Activated B cell treated with CpG ODN at 0.5 μM for 24 hours (primary cell): ENCODE data around the gene NOTCH4. TPM values are rescaled to one million over a fixed set of nuclear protein-coding genes. Genes with fewer than 3 reads are reported as not detected.

Source experiments
- ATAC-seq: fragments of 200-7000 bp; cut with Tn5 transposase; one replicate; pipeline ENCODE4 v1.10.0; 2021; ENCODE audit warnings: low read depth, mild to moderate bottlenecking, moderate library complexity
- CTCF ChIA-PET: fragments of 350-600 bp; sonication (Branson Sonifier 250); formaldehyde crosslinking; loops from one replicate; lab custom pipeline; 2021; ENCODE audit warnings: antibody characterized with exemption; lab: Charles Lee
- POLR2A ChIA-PET: fragments of 350-600 bp; sonication (Branson Sonifier 250); formaldehyde crosslinking; loops from one replicate; lab custom pipeline; 2021; ENCODE audit warnings: antibody characterized with exemption; lab: Charles Lee
- DNase-seq: peaks from one replicate; pipeline ENCODE4 v3.0.0; 2022
- H3K27ac Mint-ChIP-seq: one replicate; pipeline ENCODE4 v1.8.0; 2020; ENCODE audit warnings: mixed read lengths
- H3K27me3 Mint-ChIP-seq: one replicate; pipeline ENCODE4 v1.8.0; 2021; ENCODE audit warnings: mixed read lengths
- H3K36me3 Mint-ChIP-seq: one replicate; pipeline ENCODE4 v1.8.0; 2021; ENCODE audit warnings: low read depth, mixed read lengths
- H3K4me1 Mint-ChIP-seq: one replicate; pipeline ENCODE4 v1.8.0; 2021; ENCODE audit warnings: mixed read lengths
- H3K4me3 Mint-ChIP-seq: one replicate; pipeline ENCODE4 v1.8.0; 2020; ENCODE audit warnings: mild to moderate bottlenecking, mixed read lengths
- H3K9me3 Mint-ChIP-seq: one replicate; pipeline ENCODE4 v1.8.0; 2020; ENCODE audit warnings: mixed read lengths
- intact Hi-C: fragments of 100-400 bp; cut with micrococcal nuclease; formaldehyde crosslinking; loops from one replicate; pipeline ENCODE4 v1.15.1; 2024
- total RNA-seq: library from RNA; stranded (reverse); gene quantifications from 2 replicates; pipeline ENCODE4 v1.2.3, GENCODE V29; 2022
- TF ChIP-seq, protein P1 (sequence below): fragments of 200-600 bp; IDR thresholded peaks from one replicate; pipeline ENCODE4 v1.8.0; 2022; ENCODE audit warnings: antibody characterized with exemption, mild to moderate bottlenecking

Gene NOTCH4
- total RNA-seq, 1 donor from 2014 or later, result 3.3 TPM

DNA sequence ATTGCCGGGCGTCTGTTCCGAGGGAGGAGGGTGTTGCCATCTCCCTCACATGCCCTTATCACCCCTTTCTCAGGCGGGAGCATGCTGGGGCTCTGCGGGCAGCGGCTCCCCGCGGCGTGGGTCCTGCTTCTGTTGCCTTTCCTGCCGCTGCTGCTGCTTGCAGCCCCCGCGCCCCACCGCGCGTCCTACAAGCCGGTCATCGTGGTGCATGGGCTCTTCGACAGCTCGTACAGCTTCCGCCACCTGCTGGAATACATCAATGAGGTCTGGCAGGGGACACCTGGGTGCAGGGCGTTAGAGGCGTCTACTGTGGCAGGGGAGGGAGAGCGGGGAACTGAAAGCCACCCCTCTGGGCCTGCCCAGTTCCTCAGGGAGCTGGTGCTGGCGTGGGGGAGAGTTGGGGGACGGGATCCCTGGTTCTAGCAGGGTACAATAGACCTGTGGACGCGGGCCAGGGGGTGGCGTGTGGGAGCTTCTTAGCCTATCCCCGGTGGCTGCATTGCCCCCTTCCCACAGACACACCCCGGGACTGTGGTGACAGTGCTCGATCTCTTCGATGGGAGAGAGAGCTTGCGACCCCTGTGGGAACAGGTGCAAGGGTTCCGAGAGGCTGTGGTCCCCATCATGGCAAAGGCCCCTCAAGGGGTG lies 69.2 kb downstream of the NOTCH4 start:
- ATAC-seq (peak; percentile 89), DNase-seq (no peak)
- Mint-ChIP-seq H3K4me1 (peaks cover 28% of the 10 kb centered on the region), H3K27me3 (peaks cover 24% of the 10 kb centered on the region), H3K4me3 (peak overlapping the region; percentile 96), H3K27ac (peak overlapping the region; percentile 53), H3K9me3 (no peaks in the 10 kb centered on the region), H3K36me3 (no peaks in the 10 kb centered on the region)
- ChIA-PET CTCF (interaction anchor here (1.0 to 1.3 kb wide), 4 partner anchors 9 to 41 kb away, joined by 3 to 10 read pairs (median 4); no protein-coding TSS in a partner anchor), POLR2A (interaction anchor here (0.6 to 1.2 kb wide), 4 partner anchors 16 to 41 kb away, joined by 3 to 8 read pairs (median 5); partner anchors contain the start of gene PBX2)
- TF ChIP-seq, protein P1, sequence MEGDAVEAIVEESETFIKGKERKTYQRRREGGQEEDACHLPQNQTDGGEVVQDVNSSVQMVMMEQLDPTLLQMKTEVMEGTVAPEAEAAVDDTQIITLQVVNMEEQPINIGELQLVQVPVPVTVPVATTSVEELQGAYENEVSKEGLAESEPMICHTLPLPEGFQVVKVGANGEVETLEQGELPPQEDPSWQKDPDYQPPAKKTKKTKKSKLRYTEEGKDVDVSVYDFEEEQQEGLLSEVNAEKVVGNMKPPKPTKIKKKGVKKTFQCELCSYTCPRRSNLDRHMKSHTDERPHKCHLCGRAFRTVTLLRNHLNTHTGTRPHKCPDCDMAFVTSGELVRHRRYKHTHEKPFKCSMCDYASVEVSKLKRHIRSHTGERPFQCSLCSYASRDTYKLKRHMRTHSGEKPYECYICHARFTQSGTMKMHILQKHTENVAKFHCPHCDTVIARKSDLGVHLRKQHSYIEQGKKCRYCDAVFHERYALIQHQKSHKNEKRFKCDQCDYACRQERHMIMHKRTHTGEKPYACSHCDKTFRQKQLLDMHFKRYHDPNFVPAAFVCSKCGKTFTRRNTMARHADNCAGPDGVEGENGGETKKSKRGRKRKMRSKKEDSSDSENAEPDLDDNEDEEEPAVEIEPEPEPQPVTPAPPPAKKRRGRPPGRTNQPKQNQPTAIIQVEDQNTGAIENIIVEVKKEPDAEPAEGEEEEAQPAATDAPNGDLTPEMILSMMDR, result no peak
- intact Hi-C loops, result loop anchor here (1.0 to 10.0 kb wide), 6 partner anchors 22 to 110 kb away; partner anchors contain the start of genes AGPAT1, FKBPL and PBX2

DNA sequence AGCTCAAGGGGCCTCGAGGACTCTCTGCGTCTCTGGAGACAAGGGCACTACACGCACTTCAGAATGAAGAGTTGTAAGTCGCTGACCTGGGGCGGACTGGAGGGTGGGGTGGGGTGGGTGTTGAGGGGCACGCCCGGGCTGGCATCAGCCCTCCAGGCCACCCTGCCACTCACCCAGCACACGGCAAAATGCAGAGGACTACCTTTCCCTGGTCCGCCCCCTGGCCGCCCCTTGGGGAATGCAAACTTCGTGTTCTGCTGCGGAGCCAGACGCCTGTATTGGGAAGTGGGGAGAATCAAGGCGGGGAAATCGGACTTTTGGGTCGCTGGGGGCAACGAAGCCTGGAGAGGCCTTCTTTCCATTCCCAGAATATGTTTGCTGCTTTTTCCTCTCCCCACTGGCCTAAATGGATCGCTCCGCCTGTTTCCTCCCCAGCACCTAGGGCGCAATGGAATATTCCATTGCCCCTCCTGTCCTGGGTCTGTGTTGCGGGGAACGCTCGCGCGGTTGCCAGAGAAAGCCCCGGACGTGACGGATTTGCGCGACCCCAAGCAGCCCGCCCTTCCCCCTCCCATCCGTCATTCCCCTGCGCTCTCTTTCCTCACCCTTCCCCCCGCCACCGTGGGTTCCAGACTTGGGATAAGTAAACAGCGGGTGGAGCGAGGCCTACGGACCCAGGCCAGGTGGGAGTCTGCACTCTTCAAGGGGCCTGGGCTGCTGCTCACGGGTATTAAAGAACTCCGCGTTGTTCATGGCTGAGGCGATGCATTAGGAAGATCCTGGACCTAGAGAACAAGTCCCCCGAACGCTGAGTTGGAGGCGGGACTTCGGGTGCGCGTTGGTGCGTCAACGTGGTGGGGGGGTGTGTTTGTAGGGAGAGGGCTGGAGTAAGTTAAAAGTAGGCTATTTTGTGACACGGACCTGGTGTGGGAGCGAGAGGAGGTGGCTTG lies 70.0 kb downstream of the NOTCH4 start, which contains the start of gene PPT2:
Gene PPT2 (plus strand): TSS at position 578 of the 950 bp plus-strand sequence. CDS start 454 bp downstream, outside the sequence.
- TF ChIP-seq, protein P1, result no peak
- Mint-ChIP-seq H3K36me3 (no peaks in the 10 kb centered on the region), H3K27ac (peak within 1 kb of the TSS; percentile 59), H3K9me3 (no peaks in the 10 kb centered on the region), H3K4me3 (peak within 1 kb of the TSS; percentile 96), H3K4me1 (peaks cover 33% of the 10 kb centered on the region), H3K27me3 (peaks cover 29% of the 10 kb centered on the region)
- CTCF ChIA-PET, result interaction anchor here (1.0 to 1.3 kb wide), 4 partner anchors 10 to 42 kb away, joined by 3 to 10 read pairs (median 4); partner anchors contain the start of gene ATF6B
- ATAC-seq (peak; percentile 49), DNase-seq (peak; percentile 60)
- POLR2A ChIA-PET, result interaction anchor here (0.6 to 1.2 kb wide), 4 partner anchors 15 to 41 kb away, joined by 3 to 8 read pairs (median 5); partner anchors contain the start of gene PBX2
- intact Hi-C loops, result loop anchor here (1.0 to 10.0 kb wide), 6 partner anchors 22 to 109 kb away; partner anchors contain the start of genes AGPAT1, FKBPL and PBX2

DNA sequence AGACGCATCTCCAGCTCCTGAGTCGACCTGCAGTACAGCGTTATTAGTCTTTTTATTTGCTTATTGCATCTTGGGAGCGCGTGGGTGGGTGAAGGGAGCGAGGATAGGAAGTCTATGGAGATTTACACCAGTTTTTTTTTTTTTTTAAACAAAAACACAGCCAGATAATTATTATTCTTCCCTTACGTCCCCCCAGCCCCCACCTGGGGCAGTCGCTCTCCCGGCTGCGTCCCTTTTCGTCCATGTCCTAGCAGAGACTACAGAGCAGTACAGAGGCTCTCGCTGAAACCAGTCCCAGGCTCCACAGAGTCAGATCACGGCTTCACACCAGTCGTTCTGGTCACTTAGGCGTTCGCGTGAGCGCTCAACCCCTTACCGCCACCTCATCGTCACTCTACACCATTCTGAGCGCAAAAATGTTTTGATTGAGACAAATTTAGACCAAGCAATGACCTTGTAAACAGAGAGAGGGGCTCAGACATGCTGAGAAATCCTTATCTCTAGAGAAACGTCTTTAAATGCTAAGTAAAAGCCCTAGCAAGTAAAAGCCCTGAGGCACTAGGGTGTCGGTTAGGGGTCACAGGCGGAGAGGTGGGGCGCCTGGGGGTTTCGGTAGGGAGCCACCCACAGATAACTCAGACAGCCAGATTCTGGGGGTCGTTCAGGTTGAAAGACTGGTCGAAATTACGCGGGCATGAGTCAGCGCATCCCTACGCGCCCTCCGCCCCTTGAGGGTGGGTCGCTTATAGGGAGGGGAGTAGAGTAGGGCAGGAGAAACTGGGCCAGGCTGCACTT lies 70.9 kb downstream of the NOTCH4 start:
- DNase-seq (no peak), ATAC-seq (no peak)
- TF ChIP-seq, protein P1, result no peak
- peak overlapping the region; percentile 52 for H3K4me3 Mint-ChIP-seq
- no peaks in the 10 kb centered on the region for H3K9me3 Mint-ChIP-seq
- intact Hi-C loops, result loop anchor here (10.0 kb wide), 1 partner anchor 108 kb away; no protein-coding TSS in a partner anchor
- ChIA-PET CTCF (interaction anchor here (1.2 kb wide), 1 partner anchor 24 kb away, joined by 3 read pairs; the partner anchor contains the start of gene ATF6B), POLR2A (interaction anchor here (0.5 kb wide), 1 partner anchor 18 kb away, joined by 4 read pairs; no protein-coding TSS in a partner anchor)
- no peaks in the 10 kb centered on the region for H3K36me3 Mint-ChIP-seq
- H3K27me3 Mint-ChIP-seq, result peaks cover 38% of the 10 kb centered on the region
- peaks cover 41% of the 10 kb centered on the region for H3K4me1 Mint-ChIP-seq
- peak overlapping the region; percentile 59 for H3K27ac Mint-ChIP-seq

DNA sequence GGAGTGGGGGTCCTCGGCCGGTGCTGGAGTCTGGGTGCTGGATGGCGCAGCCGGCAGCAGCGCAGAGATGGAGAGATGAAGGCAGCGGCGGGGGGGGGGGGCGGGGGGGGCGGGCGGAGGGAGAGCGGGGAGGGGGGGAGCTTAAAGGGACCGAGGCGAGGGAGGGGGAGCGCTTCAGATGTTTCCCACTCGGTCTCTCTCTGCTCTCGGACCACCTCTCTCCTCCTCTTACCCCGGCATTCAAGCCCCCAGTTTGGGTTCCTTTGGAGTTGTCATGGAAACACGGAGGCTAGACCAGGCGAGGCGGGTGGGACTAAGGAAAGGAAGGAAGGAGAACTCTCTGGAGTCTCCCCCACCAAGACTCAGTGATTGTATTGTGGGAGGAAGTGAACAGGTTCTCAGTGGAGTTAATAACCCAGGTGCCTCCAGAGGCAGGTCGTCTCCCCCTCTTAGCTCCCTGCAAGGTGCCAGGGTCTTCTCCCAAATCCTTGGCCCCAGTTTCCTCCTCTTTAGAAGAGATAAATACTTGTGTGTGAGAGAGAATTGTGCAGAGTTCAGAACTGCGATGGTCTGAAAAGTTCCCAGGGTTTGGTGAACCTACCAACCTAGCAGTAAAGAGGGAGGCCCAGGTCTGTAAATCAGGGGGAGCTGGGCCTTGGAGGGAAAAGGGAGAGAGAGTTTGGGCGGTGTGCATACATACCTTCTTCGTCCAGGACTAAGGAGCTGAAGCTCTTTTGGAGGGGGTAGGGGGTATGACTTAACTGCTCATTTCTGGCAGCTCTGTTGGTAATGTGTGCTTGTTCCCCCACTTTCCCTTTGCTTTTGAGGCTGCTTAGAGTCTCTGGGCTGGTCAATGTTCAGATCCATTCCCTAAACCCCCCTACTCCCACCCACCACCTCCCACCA lies 71.8 kb downstream of the NOTCH4 start, which contains the start of gene PRRT1:
Gene PRRT1 (minus strand): TSS at position 77 of the 906 bp plus-strand sequence. CDS start 112 bp downstream, outside the sequence.
- Mint-ChIP-seq H3K4me3 (peak within 1 kb of the TSS; percentile 52), H3K36me3 (no peaks in the 10 kb centered on the region), H3K27me3 (peaks cover 46% of the 10 kb centered on the region), H3K4me1 (peaks cover 41% of the 10 kb centered on the region), H3K27ac (no peak within 1 kb of the TSS), H3K9me3 (no peaks in the 10 kb centered on the region)
- CTCF ChIA-PET, result interaction anchor here (1.2 kb wide), 1 partner anchor 24 kb away, joined by 3 read pairs; the partner anchor contains the start of gene ATF6B
- intact Hi-C loops, result loop anchor here (10.0 kb wide), 1 partner anchor 107 kb away; no protein-coding TSS in a partner anchor
- no peak for DNase-seq
- POLR2A ChIA-PET, result interaction anchor here (0.5 kb wide), 2 partner anchors 17 to 34 kb away, joined by 4 to 5 read pairs; no protein-coding TSS in a partner anchor
- no peak for ATAC-seq
- TF ChIP-seq, protein P1, result no peak
